ENCODE measurements around the gene TMEM30B. TPM values are rescaled to one million over a fixed set of nuclear protein-coding genes. Genes with fewer than 3 reads are reported as not detected.

Gene TMEM30B
- total RNA-seq, 1 donor from 2014 or later: 0.07 TPM

- Mint-ChIP-seq H3K4me1 (no peaks in the 10 kb centered on the region), H3K36me3 (ENCODE audit: low read depth) (no peaks in the 10 kb centered on the region), H3K4me3 (no peak overlapping the region), H3K27me3 (ENCODE audit: low read depth) (peaks cover 3% of the 10 kb centered on the region), H3K9me3 (no peaks in the 10 kb centered on the region), H3K27ac (ENCODE audit: unreplicated experiment) (no peak overlapping the region)
- TF ChIP-seq, protein P1, sequence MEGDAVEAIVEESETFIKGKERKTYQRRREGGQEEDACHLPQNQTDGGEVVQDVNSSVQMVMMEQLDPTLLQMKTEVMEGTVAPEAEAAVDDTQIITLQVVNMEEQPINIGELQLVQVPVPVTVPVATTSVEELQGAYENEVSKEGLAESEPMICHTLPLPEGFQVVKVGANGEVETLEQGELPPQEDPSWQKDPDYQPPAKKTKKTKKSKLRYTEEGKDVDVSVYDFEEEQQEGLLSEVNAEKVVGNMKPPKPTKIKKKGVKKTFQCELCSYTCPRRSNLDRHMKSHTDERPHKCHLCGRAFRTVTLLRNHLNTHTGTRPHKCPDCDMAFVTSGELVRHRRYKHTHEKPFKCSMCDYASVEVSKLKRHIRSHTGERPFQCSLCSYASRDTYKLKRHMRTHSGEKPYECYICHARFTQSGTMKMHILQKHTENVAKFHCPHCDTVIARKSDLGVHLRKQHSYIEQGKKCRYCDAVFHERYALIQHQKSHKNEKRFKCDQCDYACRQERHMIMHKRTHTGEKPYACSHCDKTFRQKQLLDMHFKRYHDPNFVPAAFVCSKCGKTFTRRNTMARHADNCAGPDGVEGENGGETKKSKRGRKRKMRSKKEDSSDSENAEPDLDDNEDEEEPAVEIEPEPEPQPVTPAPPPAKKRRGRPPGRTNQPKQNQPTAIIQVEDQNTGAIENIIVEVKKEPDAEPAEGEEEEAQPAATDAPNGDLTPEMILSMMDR (conservative IDR thresholded peaks at IDR 0.05): no peak
- DNase-seq (ENCODE audit: low read depth, low spot score): no peak
Observed at GRCh38 chr14:61233436-61233956, 47.6 kb downstream of the TMEM30B start.

GRCh38 chr14:61231810-61232209 lies 49.3 kb downstream of the TMEM30B start:
- TF ChIP-seq, protein P1 (conservative IDR thresholded peaks at IDR 0.05): no peak
- peaks cover 3% of the 10 kb centered on the region for H3K27me3 Mint-ChIP-seq (ENCODE audit: low read depth)
- no peak overlapping the region for H3K4me3 Mint-ChIP-seq
- no peak for DNase-seq (ENCODE audit: low read depth, low spot score)
- no peaks in the 10 kb centered on the region for H3K36me3 Mint-ChIP-seq (ENCODE audit: low read depth)
- no peak overlapping the region for H3K27ac Mint-ChIP-seq (ENCODE audit: unreplicated experiment)
- H3K4me1 Mint-ChIP-seq: no peaks in the 10 kb centered on the region
- H3K9me3 Mint-ChIP-seq: no peaks in the 10 kb centered on the region

GRCh38 chr14:61229981-61230380 lies 51.2 kb downstream of the TMEM30B start:
- Mint-ChIP-seq H3K27ac (ENCODE audit: unreplicated experiment) (no peak overlapping the region), H3K9me3 (no peaks in the 10 kb centered on the region), H3K27me3 (ENCODE audit: low read depth) (peaks cover 3% of the 10 kb centered on the region), H3K4me1 (no peaks in the 10 kb centered on the region), H3K36me3 (ENCODE audit: low read depth) (no peaks in the 10 kb centered on the region), H3K4me3 (no peak overlapping the region)
- DNase-seq (ENCODE audit: low read depth, low spot score): no peak
- TF ChIP-seq, protein P1 (conservative IDR thresholded peaks at IDR 0.05): no peak

DNA sequence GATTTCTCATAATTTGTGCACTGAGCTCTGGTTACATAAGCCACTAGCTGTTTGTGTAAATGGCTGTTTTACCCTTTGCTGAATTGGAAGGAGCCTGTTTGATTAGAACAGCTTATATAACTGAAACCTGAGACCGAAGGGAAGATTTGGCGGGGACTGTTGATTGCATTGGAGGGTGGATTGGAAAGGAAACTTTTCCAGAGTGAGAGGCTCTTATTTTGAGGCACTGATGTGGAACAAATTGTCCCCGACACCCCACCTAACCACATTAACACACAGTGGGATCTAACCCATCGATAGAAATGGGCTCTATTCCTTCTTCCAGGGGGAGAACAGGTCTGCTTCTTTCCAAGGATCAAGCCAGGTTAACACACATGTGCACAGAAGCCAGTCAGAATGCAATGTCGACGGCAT lies 51.7 kb downstream of the TMEM30B start:
- Mint-ChIP-seq H3K36me3 (ENCODE audit: low read depth) (no peaks in the 10 kb centered on the region), H3K27ac (ENCODE audit: unreplicated experiment) (no peak overlapping the region), H3K27me3 (ENCODE audit: low read depth) (peaks cover 3% of the 10 kb centered on the region), H3K4me1 (no peaks in the 10 kb centered on the region), H3K9me3 (no peaks in the 10 kb centered on the region), H3K4me3 (no peak overlapping the region)
- DNase-seq (ENCODE audit: low read depth, low spot score): no peak
- TF ChIP-seq, protein P1 (conservative IDR thresholded peaks at IDR 0.05): no peak

DNA sequence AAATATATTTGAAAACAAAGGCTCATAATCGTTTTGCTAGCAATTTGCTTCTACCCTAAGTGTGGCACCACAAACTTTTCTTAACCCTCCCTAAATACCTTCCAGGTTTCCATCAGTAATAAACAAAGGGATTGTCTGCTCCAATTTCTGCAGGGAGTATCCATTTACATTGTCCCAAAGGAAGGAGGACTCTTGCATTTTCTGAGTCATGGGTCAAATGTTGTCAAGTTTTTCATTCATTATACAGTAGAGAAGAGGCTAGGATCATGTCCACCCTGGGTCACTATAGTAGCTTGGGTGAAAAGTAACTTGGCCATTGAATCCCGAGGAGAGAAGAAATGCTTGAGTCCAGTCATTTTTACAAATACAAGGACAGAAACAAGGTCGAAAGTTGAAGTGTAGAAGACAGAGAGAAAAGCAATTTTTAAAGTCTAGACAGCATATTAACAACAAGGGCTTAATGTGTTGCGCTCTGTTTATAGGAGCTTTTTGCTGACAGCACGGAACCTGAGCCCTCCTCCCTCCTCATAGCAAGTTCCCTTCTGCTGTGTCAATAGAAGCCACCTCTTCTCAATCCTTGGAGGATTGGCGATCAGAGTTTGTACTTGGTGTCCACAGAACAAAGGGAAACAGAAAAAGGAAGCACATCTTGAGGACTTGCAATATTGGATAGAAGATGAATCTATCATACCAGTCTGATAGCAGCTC lies 53.1 kb downstream of the TMEM30B start:
- H3K4me1 Mint-ChIP-seq: no peaks in the 10 kb centered on the region
- peaks cover 3% of the 10 kb centered on the region for H3K27me3 Mint-ChIP-seq (ENCODE audit: low read depth)
- TF ChIP-seq, protein P1 (conservative IDR thresholded peaks at IDR 0.05): no peak
- H3K36me3 Mint-ChIP-seq (ENCODE audit: low read depth): no peaks in the 10 kb centered on the region
- H3K4me3 Mint-ChIP-seq: no peak overlapping the region
- no peak overlapping the region for H3K27ac Mint-ChIP-seq (ENCODE audit: unreplicated experiment)
- DNase-seq (ENCODE audit: low read depth, low spot score): no peak
- H3K9me3 Mint-ChIP-seq: no peaks in the 10 kb centered on the region

Other genes starting within 250 kb of the TMEM30B start
- 0.30 and 0.61 TPM in 2 replicates for gene PRKCH, start 40.2 kb upstream of the TMEM30B start, total RNA-seq

All from neural crest cell (in vitro differentiated cells).